Measurements from ENCODE around the gene ACTL8. TPM values are rescaled to one million over a fixed set of nuclear protein-coding genes. Genes with fewer than 3 reads are reported as not detected.

Gene ACTL8
- total RNA-seq, 1 donor from 2014 or later = not detected

DNA sequence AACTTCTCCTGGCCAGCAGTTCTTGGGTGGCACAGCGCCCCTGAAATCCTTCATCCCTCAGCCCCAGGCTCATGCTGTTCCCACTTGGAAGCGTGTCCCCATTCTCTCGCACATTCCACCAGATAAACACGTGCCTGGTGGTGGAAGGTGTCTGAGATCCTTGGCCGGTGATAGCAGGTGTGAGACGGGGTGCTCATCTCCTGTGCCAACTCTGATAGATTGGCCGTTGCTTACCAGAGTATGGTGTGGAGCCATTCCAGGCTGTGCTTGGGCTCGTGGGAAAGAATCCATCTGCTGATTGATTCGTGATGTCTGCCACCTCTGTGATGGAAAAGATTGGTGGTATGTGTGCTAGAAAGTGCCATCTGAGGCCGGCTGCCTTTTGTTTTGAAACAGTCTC is 22.2 kb downstream of the ACTL8 start:
- Mint-ChIP-seq H3K4me3 (no peak overlapping the region), H3K27me3 (ENCODE audit: low read depth) (peaks cover 28% of the 10 kb centered on the region), H3K9me3 (no peaks in the 10 kb centered on the region), H3K36me3 (no peaks in the 10 kb centered on the region), H3K4me1 (peaks cover 4% of the 10 kb centered on the region), H3K27ac (no peak overlapping the region)
- no peak for DNase-seq (ENCODE audit: low spot score in 2 of 2, unreplicated experiment in 2 of 2)
- TF ChIP-seq, protein P1, sequence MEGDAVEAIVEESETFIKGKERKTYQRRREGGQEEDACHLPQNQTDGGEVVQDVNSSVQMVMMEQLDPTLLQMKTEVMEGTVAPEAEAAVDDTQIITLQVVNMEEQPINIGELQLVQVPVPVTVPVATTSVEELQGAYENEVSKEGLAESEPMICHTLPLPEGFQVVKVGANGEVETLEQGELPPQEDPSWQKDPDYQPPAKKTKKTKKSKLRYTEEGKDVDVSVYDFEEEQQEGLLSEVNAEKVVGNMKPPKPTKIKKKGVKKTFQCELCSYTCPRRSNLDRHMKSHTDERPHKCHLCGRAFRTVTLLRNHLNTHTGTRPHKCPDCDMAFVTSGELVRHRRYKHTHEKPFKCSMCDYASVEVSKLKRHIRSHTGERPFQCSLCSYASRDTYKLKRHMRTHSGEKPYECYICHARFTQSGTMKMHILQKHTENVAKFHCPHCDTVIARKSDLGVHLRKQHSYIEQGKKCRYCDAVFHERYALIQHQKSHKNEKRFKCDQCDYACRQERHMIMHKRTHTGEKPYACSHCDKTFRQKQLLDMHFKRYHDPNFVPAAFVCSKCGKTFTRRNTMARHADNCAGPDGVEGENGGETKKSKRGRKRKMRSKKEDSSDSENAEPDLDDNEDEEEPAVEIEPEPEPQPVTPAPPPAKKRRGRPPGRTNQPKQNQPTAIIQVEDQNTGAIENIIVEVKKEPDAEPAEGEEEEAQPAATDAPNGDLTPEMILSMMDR (IDR thresholded peaks at IDR 0.05; ENCODE audit: unreplicated experiment) = no peak

DNA sequence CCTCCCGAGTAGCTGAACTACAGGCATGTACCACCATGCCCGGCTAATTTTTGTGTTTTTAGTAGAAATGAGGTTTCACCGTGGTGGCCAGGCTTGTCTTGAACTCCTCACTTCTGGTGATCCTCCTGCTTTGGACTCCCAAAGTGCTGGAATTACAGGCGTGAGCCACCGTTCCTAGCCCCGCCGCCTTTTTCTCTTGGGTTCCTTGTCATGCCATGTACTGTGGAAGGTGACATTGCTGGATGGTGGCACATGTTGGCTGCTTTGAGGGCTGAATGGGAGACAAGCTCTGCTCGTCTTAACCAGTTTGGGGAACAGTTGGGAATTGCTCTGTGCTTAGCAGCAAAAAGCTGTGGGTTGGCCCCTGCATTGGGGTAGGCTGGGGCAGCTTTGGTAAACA is 22.7 kb downstream of the ACTL8 start:
- H3K27ac Mint-ChIP-seq = no peak overlapping the region
- no peaks in the 10 kb centered on the region for H3K9me3 Mint-ChIP-seq
- H3K36me3 Mint-ChIP-seq = no peaks in the 10 kb centered on the region

DNA sequence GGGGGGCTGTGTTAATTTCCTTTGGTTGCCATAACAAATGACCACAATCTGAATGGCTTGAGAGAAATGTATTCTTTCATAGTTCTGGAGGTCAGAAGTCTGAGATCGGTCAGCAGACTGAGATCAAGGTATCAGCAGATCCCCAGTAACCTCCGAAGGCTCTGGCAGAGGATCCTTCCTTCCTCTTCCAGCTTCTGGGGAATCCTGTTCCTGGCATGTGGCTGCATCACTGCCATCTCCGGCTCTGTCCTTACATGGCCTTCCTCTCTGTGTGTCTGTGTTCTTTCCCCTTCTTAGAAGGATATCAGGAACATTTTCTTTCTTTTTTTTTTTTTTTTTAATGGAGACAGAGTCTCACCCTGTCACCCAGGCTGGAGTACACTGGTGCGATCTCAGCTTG is 25.8 kb downstream of the ACTL8 start:
- H3K27me3 Mint-ChIP-seq (ENCODE audit: low read depth) = peaks cover 40% of the 10 kb centered on the region
- no peaks in the 10 kb centered on the region for H3K9me3 Mint-ChIP-seq
- no peak overlapping the region for H3K4me3 Mint-ChIP-seq
- no peak for DNase-seq (ENCODE audit: low spot score in 2 of 2, unreplicated experiment in 2 of 2)
- TF ChIP-seq, protein P1 (IDR thresholded peaks at IDR 0.05; ENCODE audit: unreplicated experiment) = no peak
- no peaks in the 10 kb centered on the region for H3K36me3 Mint-ChIP-seq
- no peak overlapping the region for H3K27ac Mint-ChIP-seq
- no peaks in the 10 kb centered on the region for H3K4me1 Mint-ChIP-seq

More for the DNA sequence above, 22.7 kb downstream of the ACTL8 start:
- TF ChIP-seq, protein P1 (IDR thresholded peaks at IDR 0.05; ENCODE audit: unreplicated experiment) = no peak
- H3K4me3 Mint-ChIP-seq = no peak overlapping the region
- H3K4me1 Mint-ChIP-seq = peaks cover 3% of the 10 kb centered on the region
- H3K27me3 Mint-ChIP-seq (ENCODE audit: low read depth) = peaks cover 30% of the 10 kb centered on the region
- DNase-seq (ENCODE audit: low spot score in 2 of 2, unreplicated experiment in 2 of 2) = no peak

DNA sequence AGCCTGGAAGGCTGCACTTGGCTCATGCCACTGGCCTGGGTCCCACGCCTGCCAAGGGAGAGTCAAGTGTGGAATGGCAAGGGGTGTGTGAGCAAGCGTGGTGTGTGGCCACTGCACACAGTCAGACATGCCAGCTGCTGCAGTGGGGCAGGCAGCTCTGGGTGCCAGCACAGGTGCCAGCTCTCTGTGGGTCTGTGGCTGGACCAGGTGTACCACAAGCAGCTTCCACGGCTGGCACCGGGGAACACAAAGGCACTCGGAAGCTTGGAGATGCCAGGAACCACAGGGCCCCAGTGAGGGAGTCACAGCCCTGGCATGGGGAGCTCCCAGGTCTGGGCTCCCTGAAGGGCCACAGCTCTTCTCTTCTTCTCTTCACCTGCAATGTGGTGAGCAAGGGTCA is 34.8 kb downstream of the ACTL8 start:
- peaks cover 4% of the 10 kb centered on the region for H3K4me1 Mint-ChIP-seq
- H3K36me3 Mint-ChIP-seq = no peaks in the 10 kb centered on the region
- no peaks in the 10 kb centered on the region for H3K9me3 Mint-ChIP-seq
- H3K4me3 Mint-ChIP-seq = no peak overlapping the region
- no peak overlapping the region for H3K27ac Mint-ChIP-seq
- TF ChIP-seq, protein P1 (IDR thresholded peaks at IDR 0.05; ENCODE audit: unreplicated experiment) = no peak
- no peak for DNase-seq (ENCODE audit: low spot score in 2 of 2, unreplicated experiment in 2 of 2)
- peaks cover 40% of the 10 kb centered on the region for H3K27me3 Mint-ChIP-seq (ENCODE audit: low read depth)

DNA sequence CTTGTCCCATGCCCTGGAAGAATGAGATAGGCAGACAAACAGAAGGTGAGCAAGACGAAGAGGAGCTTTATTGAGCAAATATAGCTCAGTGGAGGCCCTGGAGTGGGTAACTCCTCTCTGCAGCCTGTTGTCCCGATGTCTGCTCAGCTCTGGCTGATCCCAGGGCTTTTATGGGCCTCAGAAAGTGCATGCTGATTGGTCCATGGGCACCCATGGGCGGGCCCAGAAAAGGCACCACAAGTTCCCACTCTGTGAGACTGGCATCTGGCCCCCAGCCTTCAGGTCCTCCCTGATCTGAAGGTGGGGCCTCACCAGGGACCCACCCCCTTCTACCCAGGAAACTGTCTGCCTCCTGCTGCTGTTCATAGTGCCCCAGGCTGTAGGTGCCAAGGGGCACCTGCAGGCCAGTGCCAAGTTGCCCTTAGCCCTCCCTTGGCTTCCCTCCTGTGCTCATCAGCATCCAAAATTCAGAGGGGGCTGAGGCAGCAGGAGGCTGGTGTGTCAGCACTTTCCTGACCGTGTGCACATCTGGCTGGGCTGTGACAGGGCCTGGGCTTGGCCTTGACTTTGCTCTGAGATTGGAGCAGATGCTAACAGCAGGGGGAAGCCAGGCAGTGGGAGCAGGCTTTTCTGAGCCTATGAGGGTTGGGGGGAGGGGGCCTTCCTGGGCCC is 35.4 kb downstream of the ACTL8 start:
- Mint-ChIP-seq H3K27me3 (ENCODE audit: low read depth) (peaks cover 43% of the 10 kb centered on the region), H3K9me3 (no peaks in the 10 kb centered on the region), H3K4me3 (no peak overlapping the region), H3K4me1 (peaks cover 4% of the 10 kb centered on the region), H3K27ac (no peak overlapping the region), H3K36me3 (no peaks in the 10 kb centered on the region)
- no peak for DNase-seq (ENCODE audit: low spot score in 2 of 2, unreplicated experiment in 2 of 2)
- TF ChIP-seq, protein P1 (IDR thresholded peaks at IDR 0.05; ENCODE audit: unreplicated experiment) = no peak

DNA sequence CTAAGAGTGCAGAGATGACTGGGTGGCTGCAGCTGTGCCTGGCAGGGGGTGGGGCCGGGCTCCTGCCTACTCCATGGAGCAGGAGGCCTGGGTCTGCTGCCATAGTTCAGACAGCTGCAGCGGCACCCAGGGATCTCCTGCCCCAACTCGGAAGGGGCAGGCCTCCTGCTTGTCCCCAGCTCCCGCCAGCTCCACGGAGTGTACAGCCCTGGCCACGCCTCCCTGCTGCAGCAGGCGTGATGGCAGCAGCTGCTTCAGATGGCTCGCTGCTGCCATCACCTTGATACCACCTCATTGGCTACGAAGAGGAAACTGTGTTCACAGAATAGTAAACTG is 35.9 kb downstream of the ACTL8 start:
- H3K36me3 Mint-ChIP-seq = no peaks in the 10 kb centered on the region
- TF ChIP-seq, protein P1 (IDR thresholded peaks at IDR 0.05; ENCODE audit: unreplicated experiment) = no peak
- H3K27me3 Mint-ChIP-seq (ENCODE audit: low read depth) = peaks cover 45% of the 10 kb centered on the region
- H3K27ac Mint-ChIP-seq = no peak overlapping the region
- no peak overlapping the region for H3K4me3 Mint-ChIP-seq
- no peaks in the 10 kb centered on the region for H3K9me3 Mint-ChIP-seq
- no peak for DNase-seq (ENCODE audit: low spot score in 2 of 2, unreplicated experiment in 2 of 2)
- peaks cover 4% of the 10 kb centered on the region for H3K4me1 Mint-ChIP-seq

Measured in mesothelial cell of epicardium (in vitro differentiated cells).